Osteoblast (primary cell): ENCODE data around the gene RPL35A. TPM values are rescaled to one million over a fixed set of nuclear protein-coding genes. Genes with fewer than 3 reads are reported as not detected.
A peak's percentile ranks its signal among the peaks of the same experiment; 100 is the strongest.
"Not testable (repeated sequence)": the region's sequence is repeated elsewhere in the genome, so short reads cannot be mapped to it uniquely, and the experiment has no call there.

Experiments
- DNase-seq: peaks from one replicate; pipeline ENCODE4 v3.0.0; 2011; ENCODE audit warnings: low spot score, mixed read lengths; ENCODE audit not compliant: insufficient read length; ENCODE audit errors: missing footprints
- H2AFZ ChIP-seq: 2 replicates; pipeline ENCODE4 v1.6.0; 2011; ENCODE audit warnings: mild to moderate bottlenecking, low read length
- H3K27ac ChIP-seq: 2 replicates; pipeline ENCODE4 v1.5.1; 2011; ENCODE audit warnings: mild to moderate bottlenecking, low read depth, low read length, moderate library complexity
- H3K27me3 ChIP-seq: 2 replicates; pipeline ENCODE4 v1.6.0; 2012; ENCODE audit warnings: mild to moderate bottlenecking, control low read depth, inconsistent platforms, low read length, moderate library complexity; ENCODE audit not compliant: insufficient read depth
- H3K36me3 ChIP-seq: 2 replicates; pipeline ENCODE4 v1.5.1; 2011; ENCODE audit warnings: mild to moderate bottlenecking, low read length, control low read depth, moderate library complexity; ENCODE audit not compliant: insufficient read depth
- H3K4me1 ChIP-seq: 2 replicates; pipeline ENCODE4 v1.5.1; 2011; ENCODE audit warnings: mild to moderate bottlenecking, low read length, control low read depth, moderate library complexity; ENCODE audit not compliant: insufficient read depth
- H3K4me2 ChIP-seq: 2 replicates; pipeline ENCODE4 v1.6.0; 2011; ENCODE audit warnings: mild to moderate bottlenecking, low read length; ENCODE audit not compliant: insufficient read depth
- H3K4me3 ChIP-seq: fragments of 200-600 bp; sonication (generic); 3 replicates; pipeline ENCODE4 v1.5.1; 2012; ENCODE audit warnings: mild to moderate bottlenecking, low read length, inconsistent platforms; ENCODE audit not compliant: insufficient read depth
- H3K79me2 ChIP-seq: 2 replicates; pipeline ENCODE4 v1.6.0; 2012; ENCODE audit warnings: mild to moderate bottlenecking, low read length, control low read depth, inconsistent platforms; ENCODE audit not compliant: insufficient read depth
- H3K9me3 ChIP-seq: 2 replicates; pipeline ENCODE4 v1.5.1; 2011; ENCODE audit warnings: low read depth, low read length, control low read depth
- H4K20me1 ChIP-seq: 2 replicates; pipeline ENCODE4 v1.6.0; 2012; ENCODE audit warnings: mild to moderate bottlenecking, low read length, control low read depth; ENCODE audit not compliant: insufficient read depth
- CTCF ChIP-seq: IDR thresholded peaks from 2 replicates; pipeline ENCODE4 v1.5.1; 2011; ENCODE audit warnings: mild to moderate bottlenecking, low read depth, low read length, moderate library complexity; ENCODE audit errors: extremely low read depth
- total RNA-seq: library from RNA; depleted of rRNA; stranded (reverse); fragments of >200 nt; gene quantifications from 2 replicates; pipeline ENCODE4 v1.2.3, GENCODE V29; 2012

Gene RPL35A
- total RNA-seq, 1 donor: 373 TPM

- H3K27ac ChIP-seq: no peak overlapping the region
- H3K27me3 ChIP-seq: no peaks in the 10 kb centered on the region
- no peak overlapping the region for H3K4me2 ChIP-seq
- H3K4me1 ChIP-seq: no peaks in the 10 kb centered on the region
- no peak overlapping the region for H2AFZ ChIP-seq
- no peaks in the 10 kb centered on the region for H3K79me2 ChIP-seq
- no peak overlapping the region for H3K4me3 ChIP-seq
- no peaks in the 10 kb centered on the region for H3K9me3 ChIP-seq
- H4K20me1 ChIP-seq: no peaks in the 10 kb centered on the region
- TF ChIP-seq CTCF: no peak
- no peak for DNase-seq
- H3K36me3 ChIP-seq: no peaks in the 10 kb centered on the region
These were observed 36.2 kb upstream of the RPL35A start for GRCh38 chr3:197913641-197914380.

DNA sequence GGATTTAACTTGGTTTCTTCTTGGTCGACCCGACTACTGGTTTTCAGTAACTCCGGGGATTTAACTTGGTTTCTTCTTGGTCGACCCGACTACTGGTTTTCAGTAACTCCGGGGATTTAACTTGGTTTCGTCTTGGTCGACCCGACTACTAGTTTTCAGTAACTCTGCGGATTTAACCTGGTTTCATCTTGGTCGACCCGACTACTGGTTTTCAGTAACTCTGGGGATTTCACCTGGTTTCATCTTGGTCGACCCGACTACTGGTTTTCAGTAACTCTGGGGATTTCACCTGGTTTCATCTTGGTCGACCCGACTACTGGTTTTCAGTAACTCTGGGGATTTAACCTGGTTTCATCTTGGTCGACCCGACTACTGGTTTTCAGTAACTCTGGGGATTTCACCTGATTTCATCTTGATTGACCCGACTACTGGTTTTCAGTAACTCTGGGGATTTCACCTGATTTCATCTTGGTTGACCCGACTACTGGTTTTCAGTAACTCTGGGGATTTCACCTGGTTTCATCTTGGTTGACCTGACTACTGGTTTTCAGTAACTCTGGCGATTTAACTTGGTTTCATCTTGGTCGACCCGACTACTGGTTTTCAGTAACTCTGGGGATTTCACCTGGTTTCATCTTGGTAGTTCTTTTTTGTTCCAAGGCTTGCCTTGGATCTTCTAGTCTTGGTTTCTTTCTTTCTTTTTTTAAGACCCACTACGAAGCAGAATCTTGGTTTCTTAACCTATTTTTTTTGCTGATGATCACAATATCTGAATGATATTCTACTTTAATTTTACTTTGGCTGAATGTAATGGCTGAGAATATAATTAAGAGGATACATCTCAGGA is 28.3 kb upstream of the RPL35A start:
- H3K36me3 ChIP-seq, H3K4me1 ChIP-seq, H3K27me3 ChIP-seq, H3K27ac ChIP-seq, H4K20me1 ChIP-seq, H3K79me2 ChIP-seq, H3K4me2 ChIP-seq, H3K9me3 ChIP-seq, DNase-seq, H3K4me3 ChIP-seq, H2AFZ ChIP-seq: not testable (repeated sequence)

- Histone ChIP-seq H3K4me1 (no peaks in the 10 kb centered on the region), H4K20me1 (no peaks in the 10 kb centered on the region), H3K79me2 (no peaks in the 10 kb centered on the region), H2AFZ (no peak overlapping the region), H3K4me3 (no peak overlapping the region), H3K27me3 (no peaks in the 10 kb centered on the region), H3K27ac (no peak overlapping the region), H3K9me3 (no peaks in the 10 kb centered on the region), H3K4me2 (no peak overlapping the region), H3K36me3 (no peaks in the 10 kb centered on the region)
- TF ChIP-seq CTCF: peak; percentile 25
- DNase-seq: no peak
These were observed 23.6 kb upstream of the RPL35A start for GRCh38 chr3:197926418-197926817.

- not testable (repeated sequence) for H3K27ac ChIP-seq, H3K4me2 ChIP-seq, H3K36me3 ChIP-seq, DNase-seq, H2AFZ ChIP-seq, H3K4me3 ChIP-seq, H4K20me1 ChIP-seq, H3K79me2 ChIP-seq, H3K27me3 ChIP-seq, H3K9me3 ChIP-seq, H3K4me1 ChIP-seq
These were observed 22.4 kb upstream of the RPL35A start for GRCh38 chr3:197927578-197927977.
